ENCODE data around the gene INTS15. TPM values are rescaled to one million over a fixed set of nuclear protein-coding genes. Genes with fewer than 3 reads are reported as not detected.

INTS15 gene
- total RNA-seq, 1 donor from 2014 or later, result 55.7 TPM

DNA sequence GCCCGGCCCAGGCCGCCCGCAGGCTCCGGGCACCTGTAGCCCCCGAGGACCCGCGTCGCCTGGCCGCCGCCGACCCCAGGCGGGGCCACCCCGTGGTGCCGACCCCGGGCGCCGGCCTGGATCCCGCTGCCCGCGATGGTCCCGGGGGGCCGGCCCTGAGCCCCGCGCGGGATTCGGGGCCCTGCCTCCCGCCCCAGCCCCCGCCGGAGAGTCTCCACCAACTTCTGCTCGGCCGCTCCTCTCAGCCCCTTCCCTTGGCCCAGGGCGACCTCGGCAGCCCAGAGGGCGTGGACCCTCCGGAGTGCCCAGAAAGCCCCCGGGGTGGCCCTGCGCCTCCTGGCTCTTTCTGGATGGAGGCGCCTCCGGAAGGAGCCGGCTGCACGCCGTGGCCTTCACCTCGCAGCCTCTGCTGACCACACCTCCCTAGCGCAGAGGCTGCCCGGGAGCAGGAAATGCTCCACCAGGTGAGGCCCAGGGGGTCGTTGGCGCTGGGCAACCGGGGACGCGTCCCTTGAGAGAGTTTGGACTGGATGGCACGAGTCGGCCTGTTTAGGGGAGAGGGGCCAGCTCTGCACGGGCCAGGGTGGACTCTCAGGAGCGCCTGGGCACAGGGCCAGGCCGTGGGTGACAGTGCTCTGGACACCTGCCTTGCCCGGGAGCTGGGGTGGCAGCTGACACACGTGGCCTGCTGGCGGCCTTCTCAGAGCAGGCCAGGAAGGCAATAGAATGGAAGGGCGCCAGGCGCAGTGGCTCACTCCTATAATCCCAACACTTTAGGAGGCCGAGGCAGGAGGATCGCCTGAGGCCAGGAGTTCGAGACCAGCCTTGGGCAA, 26.1 kb downstream of the INTS15 start:
- TF ChIP-seq, protein P1, sequence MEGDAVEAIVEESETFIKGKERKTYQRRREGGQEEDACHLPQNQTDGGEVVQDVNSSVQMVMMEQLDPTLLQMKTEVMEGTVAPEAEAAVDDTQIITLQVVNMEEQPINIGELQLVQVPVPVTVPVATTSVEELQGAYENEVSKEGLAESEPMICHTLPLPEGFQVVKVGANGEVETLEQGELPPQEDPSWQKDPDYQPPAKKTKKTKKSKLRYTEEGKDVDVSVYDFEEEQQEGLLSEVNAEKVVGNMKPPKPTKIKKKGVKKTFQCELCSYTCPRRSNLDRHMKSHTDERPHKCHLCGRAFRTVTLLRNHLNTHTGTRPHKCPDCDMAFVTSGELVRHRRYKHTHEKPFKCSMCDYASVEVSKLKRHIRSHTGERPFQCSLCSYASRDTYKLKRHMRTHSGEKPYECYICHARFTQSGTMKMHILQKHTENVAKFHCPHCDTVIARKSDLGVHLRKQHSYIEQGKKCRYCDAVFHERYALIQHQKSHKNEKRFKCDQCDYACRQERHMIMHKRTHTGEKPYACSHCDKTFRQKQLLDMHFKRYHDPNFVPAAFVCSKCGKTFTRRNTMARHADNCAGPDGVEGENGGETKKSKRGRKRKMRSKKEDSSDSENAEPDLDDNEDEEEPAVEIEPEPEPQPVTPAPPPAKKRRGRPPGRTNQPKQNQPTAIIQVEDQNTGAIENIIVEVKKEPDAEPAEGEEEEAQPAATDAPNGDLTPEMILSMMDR (conservative IDR thresholded peaks at IDR 0.05), result no peak
- Mint-ChIP-seq H3K4me1 (peaks cover 9% of the 10 kb centered on the region), H3K27me3 (ENCODE audit: low read depth) (peaks cover 4% of the 10 kb centered on the region), H3K4me3 (peak overlapping the region; percentile 57), H3K36me3 (ENCODE audit: low read depth) (peaks cover 1% of the 10 kb centered on the region), H3K27ac (ENCODE audit: unreplicated experiment) (no peak overlapping the region), H3K9me3 (no peaks in the 10 kb centered on the region)
- DNase-seq (ENCODE audit: low read depth, low spot score), result peak; percentile 18

DNA sequence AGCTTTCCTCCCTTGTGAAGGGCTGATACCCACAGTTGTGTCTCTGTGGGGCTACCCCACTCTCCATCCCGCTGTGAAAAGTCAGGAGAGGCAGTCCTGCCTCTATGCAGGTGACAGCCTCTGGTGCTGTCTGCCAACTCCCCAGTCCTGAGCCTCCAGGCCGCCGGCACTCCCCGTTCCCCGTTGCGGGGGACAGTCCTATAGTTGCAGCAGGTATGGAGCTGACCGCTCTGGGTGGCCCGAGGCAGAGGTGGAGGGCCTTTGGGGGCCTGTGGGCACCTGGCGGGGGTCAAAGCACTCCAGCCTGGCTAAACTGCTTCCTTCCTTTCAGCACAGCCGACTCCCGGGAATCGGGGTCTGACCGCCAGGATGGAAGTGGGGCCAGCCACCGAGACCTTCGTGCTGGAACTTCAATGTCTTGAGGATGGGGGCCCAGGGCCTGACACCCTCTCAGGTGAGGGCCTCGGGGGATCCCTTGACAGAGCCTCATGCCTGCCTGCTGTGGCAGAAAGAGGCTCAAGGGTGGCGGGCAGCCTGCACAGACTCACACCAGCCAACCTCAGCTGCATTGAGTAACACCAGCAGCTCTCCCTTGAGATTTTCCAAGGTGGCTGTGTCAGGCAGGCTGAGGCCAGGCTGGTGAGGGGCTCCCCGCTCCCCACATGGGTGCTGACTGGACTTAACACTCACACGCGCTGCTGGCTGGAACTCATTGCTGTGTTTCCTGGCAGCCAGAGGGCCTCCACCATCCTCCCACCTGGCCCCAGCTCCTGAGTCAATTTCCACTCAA, 27.2 kb downstream of the INTS15 start:
- Mint-ChIP-seq H3K4me1 (peaks cover 9% of the 10 kb centered on the region), H3K4me3 (peak overlapping the region; percentile 77), H3K9me3 (no peaks in the 10 kb centered on the region), H3K27me3 (ENCODE audit: low read depth) (peaks cover 4% of the 10 kb centered on the region), H3K36me3 (ENCODE audit: low read depth) (peaks cover 6% of the 10 kb centered on the region), H3K27ac (ENCODE audit: unreplicated experiment) (no peak overlapping the region)
- DNase-seq (ENCODE audit: low read depth, low spot score), result no peak
- TF ChIP-seq, protein P1 (conservative IDR thresholded peaks at IDR 0.05), result no peak

DNA sequence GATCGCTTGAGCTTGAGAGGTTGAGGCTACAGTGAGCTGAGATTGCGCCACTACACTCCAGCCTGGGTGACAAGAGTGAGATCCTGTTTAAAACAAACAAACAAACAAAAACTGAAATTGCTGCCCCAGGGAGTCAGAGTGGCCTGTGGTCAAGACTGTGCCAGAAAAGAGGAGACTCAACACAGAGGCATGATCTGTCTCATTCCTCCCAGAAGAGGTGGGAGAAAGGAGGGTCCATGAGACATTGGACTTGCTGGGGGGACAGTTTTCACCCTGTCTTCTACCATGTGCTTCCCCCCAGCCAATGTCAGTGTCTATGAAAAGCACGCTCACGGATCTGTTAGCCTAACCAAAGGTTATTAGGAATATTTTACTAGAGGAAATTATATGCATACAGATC, 28.8 kb downstream of the INTS15 start:
- peaks cover 10% of the 10 kb centered on the region for H3K36me3 Mint-ChIP-seq (ENCODE audit: low read depth)
- no peak for DNase-seq (ENCODE audit: low read depth, low spot score)
- H3K4me3 Mint-ChIP-seq, result peak overlapping the region; percentile 23
- peaks cover 9% of the 10 kb centered on the region for H3K4me1 Mint-ChIP-seq
- TF ChIP-seq, protein P1 (conservative IDR thresholded peaks at IDR 0.05), result no peak
- no peaks in the 10 kb centered on the region for H3K9me3 Mint-ChIP-seq
- H3K27ac Mint-ChIP-seq (ENCODE audit: unreplicated experiment), result no peak overlapping the region
- H3K27me3 Mint-ChIP-seq (ENCODE audit: low read depth), result no peaks in the 10 kb centered on the region

DNA sequence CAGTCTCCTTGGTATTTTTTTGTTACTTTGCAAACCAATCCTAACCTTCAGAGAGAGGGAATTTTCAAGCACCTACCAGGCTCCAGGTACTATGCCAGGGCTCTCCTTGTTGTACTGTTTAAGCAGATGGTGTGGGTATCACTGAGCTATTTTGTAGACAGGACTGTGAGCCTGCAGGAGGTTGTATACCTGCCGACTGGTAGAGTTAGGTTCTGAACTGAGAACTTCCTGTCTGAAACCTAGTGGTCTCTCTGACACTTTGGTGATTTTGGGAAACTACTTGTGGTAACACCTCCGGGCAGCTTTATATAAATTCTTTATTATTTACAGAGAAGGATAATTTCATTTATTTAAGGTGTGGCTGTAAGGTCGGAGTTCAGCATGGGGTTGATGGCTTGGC, 30.1 kb downstream of the INTS15 start:
- Mint-ChIP-seq H3K27me3 (ENCODE audit: low read depth) (no peaks in the 10 kb centered on the region), H3K4me3 (no peak overlapping the region), H3K27ac (ENCODE audit: unreplicated experiment) (no peak overlapping the region), H3K4me1 (peaks cover 4% of the 10 kb centered on the region), H3K9me3 (no peaks in the 10 kb centered on the region), H3K36me3 (ENCODE audit: low read depth) (peaks cover 10% of the 10 kb centered on the region)
- TF ChIP-seq, protein P1 (conservative IDR thresholded peaks at IDR 0.05), result no peak
- DNase-seq (ENCODE audit: low read depth, low spot score), result no peak

DNA sequence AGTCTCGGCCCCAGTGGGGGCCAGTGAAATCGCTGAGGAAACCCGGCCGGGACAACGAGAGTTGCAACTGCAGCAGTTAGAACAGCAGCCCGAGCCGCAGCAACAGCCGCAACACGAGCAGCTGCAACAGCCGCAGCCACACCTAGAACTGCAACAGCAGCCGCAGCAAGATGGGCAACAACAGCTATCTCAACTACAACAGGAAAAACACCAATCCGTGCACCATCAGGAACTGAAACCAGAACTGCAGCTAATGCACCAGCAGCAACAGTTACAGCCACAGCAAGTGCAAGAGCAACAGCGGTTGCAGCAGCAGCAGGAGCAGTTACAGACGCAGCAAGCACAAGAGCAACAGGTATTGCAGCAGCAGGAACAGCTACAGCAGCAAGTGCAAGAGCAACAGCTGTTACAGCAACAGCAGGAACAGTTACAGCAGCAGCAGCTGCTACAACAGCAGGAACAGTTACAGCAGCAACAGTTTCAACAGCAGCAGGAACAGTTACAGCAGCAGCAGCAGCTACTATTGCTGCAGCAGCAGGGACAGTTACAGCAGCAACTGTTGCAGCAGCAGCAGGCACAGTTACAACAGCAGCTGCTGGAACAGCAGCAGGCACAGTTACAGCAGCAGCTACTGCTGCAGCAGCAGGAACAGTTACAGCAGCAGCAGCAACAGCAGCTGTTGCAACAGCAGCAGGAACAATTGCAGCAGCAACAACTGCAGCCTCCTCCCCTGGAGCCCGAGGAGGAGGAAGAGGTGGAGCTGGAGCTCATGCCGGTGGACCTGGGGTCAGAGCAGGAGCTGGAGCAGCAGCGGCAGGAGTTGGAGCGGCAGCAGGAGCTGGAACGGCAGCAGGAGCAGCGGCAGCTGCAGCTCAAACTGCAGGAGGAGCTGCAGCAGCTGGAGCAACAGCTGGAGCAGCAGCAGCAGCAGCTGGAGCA, 31.6 kb downstream of the INTS15 start:
- Mint-ChIP-seq H3K27me3 (ENCODE audit: low read depth) (no peaks in the 10 kb centered on the region), H3K9me3 (no peaks in the 10 kb centered on the region), H3K27ac (ENCODE audit: unreplicated experiment) (no peak overlapping the region), H3K4me1 (peaks cover 4% of the 10 kb centered on the region), H3K4me3 (no peak overlapping the region), H3K36me3 (ENCODE audit: low read depth) (peaks cover 10% of the 10 kb centered on the region)
- TF ChIP-seq, protein P1 (conservative IDR thresholded peaks at IDR 0.05), result no peak
- DNase-seq (ENCODE audit: low read depth, low spot score), result no peak
